Measurements from ENCODE around the gene MARK3. TPM values are rescaled to one million over a fixed set of nuclear protein-coding genes. Genes with fewer than 3 reads are reported as not detected.

Gene MARK3
- total RNA-seq (2021): 71.3 and 81.9 TPM in 2 replicates
- long read RNA-seq, partial matches to known transcripts: 4 of 9 reads
- long read RNA-seq, other reads (novel, unspliced or antisense): 3 of 9 reads

DNA sequence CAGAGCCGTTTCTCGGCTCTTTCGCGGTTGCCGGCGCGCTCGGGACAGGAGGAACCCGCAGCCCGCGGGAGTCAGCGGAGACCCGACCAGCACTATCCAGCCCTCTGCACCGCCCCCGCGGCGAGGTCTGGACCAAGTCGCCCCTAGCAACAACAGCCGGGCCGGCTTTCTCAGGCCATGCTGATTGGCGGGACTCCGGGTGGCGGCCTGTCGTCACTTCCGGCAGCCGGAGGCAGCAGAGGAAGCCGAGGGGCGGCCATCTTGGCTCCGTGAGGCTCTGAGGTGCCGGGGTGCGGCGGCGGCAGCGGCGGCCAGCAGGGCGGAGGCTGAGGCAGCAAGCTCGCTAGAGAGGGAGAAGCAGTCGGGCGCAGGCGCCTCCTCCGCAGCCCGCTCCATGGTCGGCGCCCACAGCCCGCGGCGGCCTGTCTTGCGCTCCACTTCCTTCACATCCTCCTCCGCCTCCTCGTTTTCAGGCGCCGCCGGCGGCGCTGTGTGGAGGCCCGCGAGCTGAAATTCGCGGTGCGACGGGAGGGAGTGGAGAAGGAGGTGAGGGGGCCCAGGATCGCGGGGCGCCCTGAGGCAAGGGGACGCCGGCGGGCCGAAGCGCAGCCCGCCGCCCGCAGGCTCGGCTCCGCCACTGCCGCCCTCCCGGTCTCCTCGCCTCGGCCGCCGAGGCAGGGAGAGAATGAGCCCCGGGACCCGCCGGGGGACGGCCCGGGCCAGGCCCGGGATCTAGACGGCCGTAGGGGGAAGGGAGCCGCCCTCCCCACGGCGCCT is at the start of gene MARK3:
MARK3 (plus strand) TSS at position 264 of the 777 bp plus-strand sequence. CDS start 615 bp downstream, outside the sequence.
- WGBS (ENCODE audit: extremely low coverage, insufficient read length, low lambda C conversion rate): no CpG with 5 or more reads among the region's 91 CpGs
- H3K4me3 Mint-ChIP-seq: peak within 1 kb of the TSS; percentile 95 to 99
- no peak within 1 kb of the TSS for H2AFZ ChIP-seq (ENCODE audit: low read length)

More for the DNA sequence above, at the start of gene MARK3:
- Histone ChIP-seq H4K91ac (ENCODE audit: insufficient read length, low read depth, low read length) (no peak within 1 kb of the TSS), H2BK120ac (ENCODE audit: low read depth, low read length, poor library complexity, severe bottlenecking) (no peak within 1 kb of the TSS), H2AK5ac (ENCODE audit: insufficient read length, low read length) (no peak within 1 kb of the TSS), H3K4me2 (ENCODE audit: insufficient read depth, insufficient read length, low read length) (peak within 1 kb of the TSS; percentile 94), H4K5ac (ENCODE audit: insufficient read length, low read depth, low read length) (no peak within 1 kb of the TSS), H3K9ac (ENCODE audit: extremely low read depth, insufficient read length, low read length) (peak within 1 kb of the TSS; percentile 85), H3K56ac (ENCODE audit: insufficient read length, low read depth, low read length) (no peak within 1 kb of the TSS), H2BK20ac (ENCODE audit: low read depth, low read length, poor library complexity, severe bottlenecking) (no peak within 1 kb of the TSS), H3K9me3 (ENCODE audit: control insufficient read depth, low read depth, low read length) (no peaks in the 10 kb centered on the region), H3K27me3 (ENCODE audit: insufficient read depth, low read length) (no peaks in the 10 kb centered on the region; the same call in 1 of the 2 replicates), H3K4ac (ENCODE audit: low read depth, low read length) (no peak within 1 kb of the TSS), H4K20me1 (ENCODE audit: control insufficient read depth, insufficient read depth, insufficient read length) (no peaks in the 10 kb centered on the region), H3K14ac (ENCODE audit: insufficient read depth, low read length) (peak within 1 kb of the TSS; percentile 79), H3K23ac (ENCODE audit: insufficient read length, low read depth, low read length) (peak within 1 kb of the TSS; percentile 7), H3K18ac (ENCODE audit: insufficient read length, low read depth, low read length) (peak within 1 kb of the TSS; percentile 98), H3K27ac (ENCODE audit: insufficient read length, low read depth, low read length) (no peak within 1 kb of the TSS), H2BK15ac (ENCODE audit: low read depth, low read length) (no peak within 1 kb of the TSS), H2BK5ac (ENCODE audit: insufficient read length, low read length) (no peak within 1 kb of the TSS), H3K4me1 (ENCODE audit: insufficient read depth, low read length) (no peaks in the 10 kb centered on the region), H3K23me2 (ENCODE audit: insufficient read length, low read depth, low read length, poor library complexity, severe bottlenecking) (peaks cover 14% of the 10 kb centered on the region), H2BK12ac (ENCODE audit: insufficient read length, low read depth, low read length) (no peak within 1 kb of the TSS), H3T11ph (ENCODE audit: low read length) (no peak within 1 kb of the TSS), H4K8ac (replicated peaks; ENCODE audit: insufficient read length, low read depth, low read length) (no peak within 1 kb of the TSS), H3K79me2 (ENCODE audit: insufficient read depth, low read length) (peaks cover 25% of the 10 kb centered on the region), H3K79me1 (ENCODE audit: insufficient read depth, low read depth, low read length, poor library complexity, severe bottlenecking) (peaks cover 4% of the 10 kb centered on the region)
- H3K4me1 Mint-ChIP-seq: peaks cover 22 to 26% of the 10 kb centered on the region in 2 experiments
- peaks cover 30% of the 10 kb centered on the region for H3K27me3 Mint-ChIP-seq (ENCODE audit: low read depth)
- TF ChIP-seq, protein P1, sequence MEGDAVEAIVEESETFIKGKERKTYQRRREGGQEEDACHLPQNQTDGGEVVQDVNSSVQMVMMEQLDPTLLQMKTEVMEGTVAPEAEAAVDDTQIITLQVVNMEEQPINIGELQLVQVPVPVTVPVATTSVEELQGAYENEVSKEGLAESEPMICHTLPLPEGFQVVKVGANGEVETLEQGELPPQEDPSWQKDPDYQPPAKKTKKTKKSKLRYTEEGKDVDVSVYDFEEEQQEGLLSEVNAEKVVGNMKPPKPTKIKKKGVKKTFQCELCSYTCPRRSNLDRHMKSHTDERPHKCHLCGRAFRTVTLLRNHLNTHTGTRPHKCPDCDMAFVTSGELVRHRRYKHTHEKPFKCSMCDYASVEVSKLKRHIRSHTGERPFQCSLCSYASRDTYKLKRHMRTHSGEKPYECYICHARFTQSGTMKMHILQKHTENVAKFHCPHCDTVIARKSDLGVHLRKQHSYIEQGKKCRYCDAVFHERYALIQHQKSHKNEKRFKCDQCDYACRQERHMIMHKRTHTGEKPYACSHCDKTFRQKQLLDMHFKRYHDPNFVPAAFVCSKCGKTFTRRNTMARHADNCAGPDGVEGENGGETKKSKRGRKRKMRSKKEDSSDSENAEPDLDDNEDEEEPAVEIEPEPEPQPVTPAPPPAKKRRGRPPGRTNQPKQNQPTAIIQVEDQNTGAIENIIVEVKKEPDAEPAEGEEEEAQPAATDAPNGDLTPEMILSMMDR (conservative IDR thresholded peaks at IDR 0.05): peak; percentile 26; the same call in 1 of the 3 replicates
- H3K27ac Mint-ChIP-seq: peak within 1 kb of the TSS; percentile 95 to 98 (median 97)
- DNase-seq: peak; percentile 98
- no peaks in the 10 kb centered on the region for H3K9me3 Mint-ChIP-seq
- peaks cover 0 to 5% (median 2%) of the 10 kb centered on the region in 3 experiments; a peak in 5 of 7 replicates for H3K36me3 Mint-ChIP-seq (ENCODE audit: insufficient read depth in 1 of 3, low read depth in 3 of 3)

Measured in H9 (cell line).